HG03575 (cell line): Measurements from ENCODE around the gene KAT8.
"Not testable (repeated sequence)": the region's sequence is repeated elsewhere in the genome, so short reads cannot be mapped to it uniquely, and the experiment has no call there.

Source experiments
- ATAC-seq: cut with Tn5 transposase; IDR thresholded peaks from one replicate; pipeline ENCODE4 v1.9.1; 2021; ENCODE audit not compliant: unreplicated experiment, insufficient number of reproducible peaks, low FRiP score; ENCODE audit errors: extremely low read depth

Gene KAT8

DNA sequence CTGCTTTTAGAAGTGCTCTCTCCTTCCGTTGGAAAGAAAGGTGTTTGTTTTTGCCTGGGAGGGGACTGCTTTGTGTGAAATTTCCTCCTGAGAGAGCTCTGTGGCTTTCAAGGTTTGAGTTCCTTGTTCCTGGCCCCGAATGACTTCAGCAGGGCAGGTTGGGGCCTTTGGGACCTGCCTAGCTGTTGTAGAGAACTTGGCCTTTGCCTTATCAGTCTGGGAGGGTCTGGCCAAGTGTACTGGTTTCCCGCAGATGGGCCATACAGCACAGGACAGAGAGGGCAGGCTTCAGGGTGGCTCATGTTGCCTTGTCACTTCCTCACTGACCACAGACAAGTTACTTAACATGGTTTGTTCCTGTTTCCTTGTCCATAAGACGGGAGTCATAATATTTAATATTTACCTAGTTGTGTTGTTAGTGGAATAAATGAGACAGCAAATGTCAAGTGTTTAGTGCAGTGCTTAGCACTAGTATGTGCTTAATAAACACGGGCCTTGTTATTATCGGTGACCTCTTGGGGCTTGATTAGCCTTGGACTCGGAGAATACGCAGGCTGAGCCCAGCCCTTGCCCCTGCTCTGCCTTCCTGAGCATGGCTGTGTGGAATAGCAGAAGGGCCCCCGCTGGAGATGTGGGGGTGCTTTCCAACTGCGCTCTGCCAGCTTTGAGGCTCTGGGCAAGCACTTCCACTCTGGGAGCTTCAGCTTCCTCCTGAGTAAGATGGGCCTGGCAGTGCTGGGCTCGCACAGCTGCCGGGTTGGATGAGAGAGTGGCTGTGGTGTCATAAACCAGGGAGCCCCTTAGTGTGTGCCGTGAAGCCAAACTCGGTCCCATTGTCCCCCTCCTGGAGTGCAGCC is 11.5 kb downstream of the KAT8 start:
- no peak for ATAC-seq

DNA sequence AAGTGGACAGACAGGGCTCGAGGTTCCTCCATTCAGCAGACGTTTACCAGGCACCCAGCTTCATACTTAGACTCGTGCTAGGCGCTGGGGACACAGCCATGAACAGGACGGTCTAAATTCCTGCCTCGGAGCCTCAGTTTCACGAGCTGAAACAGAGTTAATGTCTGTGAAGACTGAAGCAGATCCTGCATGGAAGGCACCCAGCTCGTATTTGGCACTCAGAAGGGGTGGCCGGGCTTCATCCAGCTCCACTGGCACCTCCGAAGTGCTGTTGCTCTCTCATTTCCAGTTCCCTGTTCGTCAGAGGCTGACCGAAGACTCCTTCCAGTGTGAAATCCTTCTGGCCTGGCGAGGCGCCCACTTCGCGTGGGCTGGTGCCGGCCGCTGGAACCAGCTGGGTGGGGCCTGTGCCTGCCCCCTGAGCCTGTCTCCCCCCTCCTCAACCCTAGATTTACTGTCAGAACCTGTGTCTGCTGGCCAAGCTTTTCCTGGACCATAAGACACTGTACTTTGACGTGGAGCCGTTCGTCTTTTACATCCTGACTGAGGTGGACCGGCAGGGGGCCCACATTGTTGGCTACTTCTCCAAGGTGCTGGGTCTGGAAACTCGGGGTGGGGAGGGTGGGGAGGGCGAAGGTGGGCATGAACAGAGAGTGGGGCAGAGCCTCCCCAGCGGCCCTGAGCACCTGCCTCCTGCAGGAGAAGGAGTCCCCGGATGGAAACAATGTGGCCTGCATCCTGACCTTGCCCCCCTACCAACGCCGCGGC is 12.3 kb downstream of the KAT8 start:
- ATAC-seq, result no peak

DNA sequence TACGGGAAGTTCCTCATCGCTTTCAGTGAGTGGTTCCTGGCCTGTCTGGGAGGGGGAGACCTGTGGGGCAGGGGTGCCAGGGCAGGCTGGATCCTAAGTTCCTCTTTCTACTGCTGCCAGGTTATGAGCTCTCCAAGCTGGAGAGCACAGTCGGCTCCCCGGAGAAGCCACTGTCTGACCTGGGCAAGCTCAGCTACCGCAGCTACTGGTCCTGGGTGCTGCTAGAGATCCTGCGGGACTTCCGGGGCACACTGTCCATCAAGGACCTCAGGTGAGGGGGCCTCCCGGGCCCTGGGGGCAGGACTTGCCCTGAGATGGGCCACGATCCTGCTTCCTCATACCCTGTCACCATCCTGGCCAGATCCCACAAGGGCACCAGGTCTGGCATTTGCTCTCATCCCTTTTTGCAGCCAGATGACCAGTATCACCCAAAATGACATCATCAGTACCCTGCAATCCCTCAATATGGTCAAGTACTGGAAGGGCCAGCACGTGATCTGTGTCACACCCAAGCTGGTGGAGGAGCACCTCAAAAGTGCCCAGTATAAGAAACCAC is 12.9 kb downstream of the KAT8 start:
- no peak for ATAC-seq

GRCh38 chr16:31130899-31131298 is 13.4 kb downstream of the KAT8 start:
- ATAC-seq, result no peak

DNA sequence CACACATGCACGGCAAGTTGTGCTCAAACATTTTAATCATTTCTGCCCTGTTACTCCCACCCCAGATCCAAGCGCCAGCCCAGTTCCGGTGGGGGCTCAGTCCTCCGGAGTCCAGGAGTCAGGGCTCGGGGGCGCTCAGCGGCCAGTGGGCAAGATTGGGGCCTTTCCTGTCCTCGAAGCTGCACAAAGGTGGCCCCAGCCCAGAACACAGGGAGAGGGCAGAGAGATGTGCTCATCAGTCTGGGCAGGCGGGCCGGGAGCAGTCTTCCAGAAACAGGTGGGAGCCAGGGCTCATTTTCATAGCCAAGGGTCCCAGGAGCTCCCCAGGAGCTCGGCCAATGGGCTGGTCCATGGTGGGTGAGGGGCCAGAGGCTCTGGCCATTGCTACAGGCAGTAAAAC is 14.0 kb downstream of the KAT8 start:
- ATAC-seq, result no peak

GRCh38 chr16:31131841-31132271 is 14.4 kb downstream of the KAT8 start:
- ATAC-seq, result no peak

DNA sequence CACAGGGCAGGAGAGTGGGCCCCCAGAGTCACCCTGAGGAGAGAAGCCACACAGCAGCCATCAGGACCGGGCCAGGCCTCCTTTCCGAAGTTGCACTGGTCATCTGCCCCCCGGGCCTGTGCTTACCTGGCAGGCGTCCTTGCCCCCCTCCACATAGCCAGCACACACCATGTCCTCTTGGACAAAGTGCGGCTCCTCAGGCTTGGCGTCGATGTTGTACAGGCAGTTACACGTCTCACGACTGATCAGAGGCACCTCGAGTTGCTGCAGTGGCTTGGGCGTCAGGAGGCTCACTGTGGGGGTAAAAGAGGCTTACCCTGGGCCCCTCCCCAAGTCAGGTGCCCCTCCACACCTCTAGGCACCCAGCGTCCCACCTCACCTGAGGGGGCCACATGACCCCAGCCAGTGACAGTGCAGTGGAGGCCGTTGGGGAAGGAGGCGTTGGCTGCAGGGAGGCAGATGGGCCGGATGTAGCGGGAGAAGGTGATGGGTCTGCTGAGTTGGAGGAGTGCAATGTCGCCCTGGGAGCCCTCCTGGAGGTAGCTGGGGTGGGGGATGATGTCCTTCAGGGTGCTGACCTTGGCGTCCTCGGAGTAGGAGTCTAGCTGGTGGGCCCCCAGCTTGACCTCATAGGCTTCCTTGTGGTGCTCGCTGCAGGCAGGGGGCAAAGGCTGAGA is 15.0 kb downstream of the KAT8 start:
- no peak for ATAC-seq

DNA sequence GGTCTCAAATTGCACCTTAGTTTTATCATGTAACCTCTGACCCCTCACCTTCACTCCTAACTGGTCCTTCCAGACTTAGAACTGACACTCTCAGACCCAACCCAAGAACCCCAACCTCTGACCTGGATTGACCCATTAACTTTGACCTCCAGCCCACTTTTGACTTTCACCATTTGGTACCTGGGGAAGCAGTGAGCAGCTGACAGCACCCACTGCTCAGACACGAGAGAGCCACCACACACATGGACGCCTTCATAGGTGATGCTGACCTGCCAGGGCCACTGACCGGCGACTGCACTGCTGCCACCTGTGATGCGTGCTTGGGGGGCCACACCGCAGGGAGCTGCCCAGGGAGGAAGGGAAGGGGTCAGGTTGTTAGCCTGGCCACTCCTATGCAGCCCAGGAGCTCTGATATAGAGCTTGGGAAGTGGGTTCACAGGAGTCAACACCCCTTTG is 15.6 kb downstream of the KAT8 start:
- no peak for ATAC-seq

- ATAC-seq, result no peak
Observed at GRCh38 chr16:31134091-31134571, 16.7 kb downstream of the KAT8 start.

GRCh38 chr16:31134625-31135534 is 17.4 kb downstream of the KAT8 start:
- no peak for ATAC-seq

DNA sequence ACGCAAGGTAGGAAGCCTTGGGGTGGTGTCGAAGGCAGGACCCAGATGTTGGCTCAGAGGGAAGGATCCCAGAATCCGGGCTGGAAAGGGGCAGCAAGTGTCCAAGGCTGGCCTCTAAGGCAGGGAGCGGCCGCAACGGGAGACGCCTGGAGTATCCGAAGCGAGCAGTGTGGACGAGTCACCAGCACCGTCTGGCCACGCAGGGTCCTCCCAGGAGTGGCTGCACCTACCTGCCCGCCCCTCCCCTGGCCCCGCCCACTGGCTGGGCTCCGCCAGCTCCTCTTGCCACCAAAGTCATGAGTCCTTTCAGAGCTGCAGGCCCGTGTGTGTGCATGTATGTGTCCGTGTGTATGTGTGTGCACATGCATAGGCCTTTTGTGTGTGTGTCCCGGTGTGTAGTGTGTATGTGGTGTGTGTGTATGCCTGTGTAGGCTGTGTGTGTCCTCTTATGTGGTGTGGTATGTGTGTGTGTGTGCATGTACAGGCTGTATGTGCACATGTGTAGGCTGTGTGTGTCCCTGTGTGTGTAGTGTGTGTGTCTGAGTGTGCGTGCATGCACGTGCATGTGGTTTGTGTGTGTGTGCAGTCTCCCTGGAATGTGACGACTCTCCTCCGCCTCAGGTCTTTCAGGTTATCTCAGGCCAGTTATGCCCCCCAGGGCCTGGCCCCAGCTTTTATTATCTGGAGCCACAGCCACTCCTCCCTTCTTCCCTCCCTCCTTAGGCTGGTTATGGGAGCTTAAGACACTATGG is 18.2 kb downstream of the KAT8 start, which contains the start of gene PRSS8:
Gene PRSS8, minus strand, starts transcription at position 193 of the 752 bp plus-strand sequence. CDS start 229 bp downstream, outside the sequence.
- ATAC-seq, result no peak

DNA sequence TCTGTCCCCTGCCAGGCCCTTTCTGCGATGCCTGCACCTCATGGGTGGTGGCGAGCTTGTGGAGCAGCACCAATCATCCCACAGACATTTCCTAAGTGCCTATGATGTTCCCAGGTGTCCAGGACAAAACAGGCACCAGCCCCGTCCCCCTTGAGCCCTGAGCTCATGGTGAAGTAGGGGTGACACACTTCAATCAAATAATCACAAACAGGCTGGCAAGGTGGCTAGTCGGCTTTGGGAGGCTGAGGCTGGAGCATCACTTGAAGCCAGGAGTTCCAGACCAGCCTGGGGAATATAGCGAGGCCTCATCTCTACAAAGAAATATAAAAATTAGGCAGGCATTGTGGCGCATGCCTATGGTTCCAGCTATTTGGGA is 18.8 kb downstream of the KAT8 start:
- no peak for ATAC-seq

- ATAC-seq, result not testable (repeated sequence)
Observed at GRCh38 chr16:31136822-31137499, 19.5 kb downstream of the KAT8 start.

DNA sequence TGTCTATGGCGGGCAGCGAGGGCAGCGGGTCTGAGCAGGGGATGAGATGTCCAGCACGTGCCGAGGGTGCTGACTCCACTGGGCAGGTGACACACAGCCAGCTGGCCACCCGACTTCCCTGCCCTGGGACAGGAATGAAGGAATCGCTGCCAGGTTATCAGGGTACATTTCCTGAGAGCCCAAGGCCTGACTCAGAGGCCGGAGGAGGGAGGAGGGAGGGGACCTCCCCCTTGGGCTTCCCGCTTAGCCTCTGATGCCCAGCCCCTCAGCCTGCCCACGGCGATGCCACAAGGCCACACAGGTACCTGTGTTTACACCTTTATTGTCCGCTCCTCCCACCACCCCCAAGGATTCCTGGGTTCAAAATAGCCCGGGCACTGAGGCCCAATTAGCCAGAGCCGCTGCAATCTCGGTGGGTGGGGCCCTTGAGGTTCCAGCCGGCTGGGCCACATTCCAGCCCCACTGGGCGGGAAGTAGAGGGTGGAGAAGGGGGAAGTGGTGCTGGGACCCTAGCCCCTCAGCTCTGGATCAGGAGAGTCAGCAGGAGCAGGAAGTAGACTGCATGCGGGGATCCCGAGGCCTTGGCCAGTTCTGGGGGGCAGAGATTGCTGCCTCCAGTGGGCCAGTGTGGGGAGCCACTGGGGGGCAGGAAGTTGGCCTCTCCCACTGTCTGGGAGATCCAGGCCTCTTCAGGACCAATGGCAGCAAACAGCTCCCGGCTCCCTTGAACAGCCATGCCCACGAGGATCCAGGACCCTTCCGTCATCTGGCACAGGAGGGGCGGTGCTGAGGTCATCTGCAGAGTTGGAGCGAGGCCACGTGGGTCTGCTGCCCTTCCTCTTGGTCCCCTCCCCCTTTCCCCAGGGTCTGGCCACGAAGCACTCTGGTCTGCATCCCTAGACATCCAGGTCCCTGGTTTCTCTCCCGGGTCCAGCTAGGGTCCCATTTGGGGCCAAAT is 21.4 kb downstream of the KAT8 start:
- no peak for ATAC-seq

- not testable (repeated sequence) for ATAC-seq
Observed at GRCh38 chr16:31141071-31141469, 23.6 kb downstream of the KAT8 start.
